Keratinocyte (primary cell): ENCODE results near the gene LY6G6D. TPM values are rescaled to one million over a fixed set of nuclear protein-coding genes. Genes with fewer than 3 reads are reported as not detected.

ENCODE experiments used
- DNase-seq: peaks from one replicate; pipeline ENCODE4 v3.0.0-alpha.2; 2011; ENCODE audit warnings: low read depth, missing footprints, low spot score
- FAIRE-seq: peaks from 2 replicates; lab custom pipeline; 2011; peaks lifted over from hg19 to GRCh38; lab: Jason Lieb, UNC
- H2AFZ ChIP-seq: 2 replicates; pipeline ENCODE4 v1.6.0; 2012; ENCODE audit warnings: low read length, control low read depth, inconsistent platforms; ENCODE audit not compliant: control insufficient read depth
- H3K27ac ChIP-seq: 2 replicates; pipeline ENCODE4 v1.5.1; 2011; ENCODE audit warnings: low read length; ENCODE audit not compliant: control insufficient read depth, insufficient read depth
- H3K27me3 ChIP-seq: 3 replicates; pipeline ENCODE4 v1.6.0; 2011; ENCODE audit warnings: low read length; ENCODE audit not compliant: control insufficient read depth, insufficient read depth; ENCODE audit errors: extremely low read depth
- H3K36me3 ChIP-seq, 2 experiments: 2 replicates in 1 of 2; 3 replicates in 1 of 2; pipeline ENCODE4 v1.5.1; 2011; ENCODE audit warnings: low read length in 2 of 2, mild to moderate bottlenecking in 1 of 2; ENCODE audit not compliant: control insufficient read depth in 2 of 2, insufficient read depth in 2 of 2; ENCODE audit errors: extremely low read depth in 1 of 2
- H3K4me1 ChIP-seq: 3 replicates; pipeline ENCODE4 v1.5.1; 2011; ENCODE audit warnings: low read length; ENCODE audit not compliant: control insufficient read depth, insufficient read depth; ENCODE audit errors: extremely low read depth
- H3K4me2 ChIP-seq: 3 replicates; pipeline ENCODE4 v1.6.0; 2011; ENCODE audit warnings: low read depth, low read length; ENCODE audit not compliant: control insufficient read depth, insufficient read depth; ENCODE audit errors: extremely low read depth
- H3K4me3 ChIP-seq, 3 experiments: fragments of 200-600 bp in 1 of 3; sonication (generic) in 1 of 3; 2 replicates in 2 of 3; 3 replicates in 1 of 3; pipeline ENCODE4 v1.5.1; 2011 to 2016; ENCODE audit warnings: low read length in 3 of 3, mild to moderate bottlenecking in 3 of 3, control low read depth in 2 of 3, inconsistent platforms in 1 of 3, low read depth in 1 of 3, mixed read lengths in 1 of 3, mixed run types in 1 of 3, moderate library complexity in 1 of 3; ENCODE audit not compliant: control insufficient read depth in 2 of 3, insufficient read depth in 2 of 3; ENCODE audit errors: extremely low read depth in 1 of 3
- H3K79me2 ChIP-seq: 2 replicates; pipeline ENCODE4 v1.6.0; 2012; ENCODE audit warnings: low read length; ENCODE audit not compliant: control insufficient read depth, insufficient read depth
- H3K9ac ChIP-seq: 3 replicates; pipeline ENCODE4 v1.6.0; 2011; ENCODE audit warnings: low read length; ENCODE audit not compliant: control insufficient read depth, insufficient read depth; ENCODE audit errors: extremely low read depth
- H3K9me1 ChIP-seq: 3 replicates; pipeline ENCODE4 v1.6.0; 2011; ENCODE audit warnings: low read length; ENCODE audit not compliant: control insufficient read depth, insufficient read depth; ENCODE audit errors: extremely low read depth
- H3K9me3 ChIP-seq: 2 replicates; pipeline ENCODE4 v1.5.1; 2012; ENCODE audit warnings: low read depth, low read length; ENCODE audit not compliant: control insufficient read depth
- H4K20me1 ChIP-seq: 3 replicates; pipeline ENCODE4 v1.6.0; 2011; ENCODE audit warnings: low read length; ENCODE audit not compliant: control insufficient read depth, insufficient read depth; ENCODE audit errors: extremely low read depth
- CTCF ChIP-seq, 3 experiments: IDR thresholded peaks in 1 of 3; conservative IDR thresholded peaks in 1 of 3; optimal IDR thresholded peaks in 1 of 3; 2 replicates in 2 of 3; 3 replicates in 1 of 3; pipeline versions ENCODE3 to v1.5.1; 2011; ENCODE audit warnings: low read length in 3 of 3, mild to moderate bottlenecking in 3 of 3, moderate library complexity in 2 of 3, control low read depth in 1 of 3, inconsistent platforms in 1 of 3; ENCODE audit not compliant: insufficient read depth in 2 of 3; ENCODE audit errors: extremely low read depth in 1 of 3
- EZH2 ChIP-seq: IDR thresholded peaks from one replicate; pipeline ENCODE4 v1.6.1; 2012; ENCODE audit warnings: inconsistent platforms, mild to moderate bottlenecking, low read length, moderate library complexity
- dilution Hi-C: fragments of 300-500 bp; cut with MboI; formaldehyde crosslinking; loops from one replicate; pipeline ENCODE4 v1.7.0; 2020; ENCODE audit warnings: low sequenced_read_pairs; ENCODE audit not compliant: extremely low pct_ligation_motif_present
- polyA plus RNA-seq, 5 experiments: library from polyadenylated mRNA; depleted of rRNA in 3 of 5; stranded (reverse) in 3 of 5; stranded (forward) in 1 of 5; unstranded in 1 of 5; fragments of >200 nt; gene quantifications; 1 replicate in 1 of 5; 2 replicates in 3 of 5; 3 replicates in 1 of 5; pipeline versions ENCODE4 v1.2.1 to v1.2.3, GENCODE V29; 2011 to 2012; ENCODE audit warnings: missing spikeins in 2 of 5, low read depth in 1 of 5, low replicate concordance in 1 of 5

LY6G6D gene
- polyA plus RNA-seq, 1 donor (not counting 4 experiments of a cell fraction or from before 2014, with no cell fraction given): 0.33 TPM

- H3K9me1 ChIP-seq: no peaks in the 10 kb centered on the region
- TF ChIP-seq CTCF (optimal IDR thresholded peaks at IDR 0.05 in 1 of 3, IDR thresholded peaks at IDR 0.05 in 1 of 3, conservative IDR thresholded peaks at IDR 0.05 in 1 of 3; ENCODE audit: extremely low read depth in 1 of 3, insufficient read depth in 2 of 3, low read length in 3 of 3) (peak in 2 of 3 experiments; percentile 19 to 29), EZH2 (no peak)
- peak overlapping the region; percentile 92 for H3K4me2 ChIP-seq
- H4K20me1 ChIP-seq: no peaks in the 10 kb centered on the region
- DNase-seq: no peak
- H3K4me1 ChIP-seq: peaks cover 11% of the 10 kb centered on the region
- H3K79me2 ChIP-seq: no peaks in the 10 kb centered on the region
- no peaks in the 10 kb centered on the region for H3K9me3 ChIP-seq
- H3K27me3 ChIP-seq: no peaks in the 10 kb centered on the region
- H2AFZ ChIP-seq: peak overlapping the region; percentile 84
- peak overlapping the region; percentile 49 for H3K9ac ChIP-seq
- no peak for FAIRE-seq
- no peak overlapping the region for H3K27ac ChIP-seq
- H3K4me3 ChIP-seq: peak overlapping the region; percentile 35 to 79 (median 69)
- peaks cover 0 to 5% of the 10 kb centered on the region in 2 experiments for H3K36me3 ChIP-seq
- dilution Hi-C loops: no loop called here
Measured at GRCh38 chr6:31681135-31681671, 33.9 kb upstream of the LY6G6D start.

- TF ChIP-seq CTCF (optimal IDR thresholded peaks at IDR 0.05 in 1 of 3, IDR thresholded peaks at IDR 0.05 in 1 of 3, conservative IDR thresholded peaks at IDR 0.05 in 1 of 3; ENCODE audit: extremely low read depth in 1 of 3, insufficient read depth in 2 of 3, low read length in 3 of 3) (no peak), EZH2 (no peak)
- Histone ChIP-seq H2AFZ (no peak overlapping the region), H3K9me1 (no peaks in the 10 kb centered on the region), H3K27ac (no peak overlapping the region), H4K20me1 (no peaks in the 10 kb centered on the region), H3K9me3 (no peaks in the 10 kb centered on the region), H3K4me3 (no peak overlapping the region), H3K4me1 (peaks cover 11% of the 10 kb centered on the region), H3K4me2 (no peak overlapping the region), H3K79me2 (no peaks in the 10 kb centered on the region), H3K36me3 (peaks cover 0 to 24% of the 10 kb centered on the region in 2 experiments), H3K27me3 (no peaks in the 10 kb centered on the region), H3K9ac (no peak overlapping the region)
- DNase-seq (no peak), FAIRE-seq (no peak)
- dilution Hi-C loops: no loop called here
Measured at GRCh38 chr6:31683591-31683990, 31.6 kb upstream of the LY6G6D start.
